T1000 (cell line): ENCODE measurements around the gene TPSG1.
"Not testable (repeated sequence)": the region's sequence is repeated elsewhere in the genome, so short reads cannot be mapped to it uniquely, and the experiment has no call there.

Source experiments
- DNase-seq: peaks from one replicate; lab custom pipeline; 2025; ENCODE audit warnings: mixed read lengths; lab: John Stamatoyannopoulos, UW

Gene TPSG1

DNA sequence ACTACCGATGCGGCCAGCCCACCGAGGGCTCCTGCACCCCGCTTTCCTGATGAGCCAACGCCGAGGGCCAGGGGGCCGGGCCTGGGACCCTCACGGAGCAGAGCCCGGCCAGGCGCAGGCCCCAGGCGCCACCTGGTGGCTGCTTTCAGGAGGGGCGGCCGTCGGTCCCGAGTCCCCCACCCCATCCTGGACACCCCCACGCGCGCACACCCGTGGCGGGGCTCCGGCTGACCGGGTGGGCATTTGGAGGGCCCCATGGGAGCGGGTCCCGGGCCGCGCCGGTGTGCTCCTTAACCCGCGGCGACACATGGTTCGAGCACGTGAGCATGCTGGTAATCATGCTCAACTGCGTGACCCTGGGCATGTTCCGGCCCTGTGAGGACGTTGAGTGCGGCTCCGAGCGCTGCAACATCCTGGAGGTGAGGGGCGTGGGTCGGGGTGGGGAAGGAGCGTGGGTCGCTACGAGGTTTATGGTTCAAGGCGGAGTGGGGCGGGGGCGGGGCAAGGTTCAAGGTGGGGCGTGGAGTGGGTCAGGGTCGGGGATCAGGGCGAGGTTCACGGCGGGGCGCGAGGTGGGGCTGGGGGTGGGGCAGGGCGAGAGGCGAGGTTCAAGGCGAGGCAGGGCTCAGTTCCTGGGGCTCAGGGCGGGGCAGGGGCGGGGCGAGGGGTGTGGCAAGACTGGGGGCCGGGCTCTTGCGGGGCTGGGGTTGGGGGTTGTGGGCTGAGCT is 30.2 kb downstream of the TPSG1 start:
- DNase-seq: no peak

DNA sequence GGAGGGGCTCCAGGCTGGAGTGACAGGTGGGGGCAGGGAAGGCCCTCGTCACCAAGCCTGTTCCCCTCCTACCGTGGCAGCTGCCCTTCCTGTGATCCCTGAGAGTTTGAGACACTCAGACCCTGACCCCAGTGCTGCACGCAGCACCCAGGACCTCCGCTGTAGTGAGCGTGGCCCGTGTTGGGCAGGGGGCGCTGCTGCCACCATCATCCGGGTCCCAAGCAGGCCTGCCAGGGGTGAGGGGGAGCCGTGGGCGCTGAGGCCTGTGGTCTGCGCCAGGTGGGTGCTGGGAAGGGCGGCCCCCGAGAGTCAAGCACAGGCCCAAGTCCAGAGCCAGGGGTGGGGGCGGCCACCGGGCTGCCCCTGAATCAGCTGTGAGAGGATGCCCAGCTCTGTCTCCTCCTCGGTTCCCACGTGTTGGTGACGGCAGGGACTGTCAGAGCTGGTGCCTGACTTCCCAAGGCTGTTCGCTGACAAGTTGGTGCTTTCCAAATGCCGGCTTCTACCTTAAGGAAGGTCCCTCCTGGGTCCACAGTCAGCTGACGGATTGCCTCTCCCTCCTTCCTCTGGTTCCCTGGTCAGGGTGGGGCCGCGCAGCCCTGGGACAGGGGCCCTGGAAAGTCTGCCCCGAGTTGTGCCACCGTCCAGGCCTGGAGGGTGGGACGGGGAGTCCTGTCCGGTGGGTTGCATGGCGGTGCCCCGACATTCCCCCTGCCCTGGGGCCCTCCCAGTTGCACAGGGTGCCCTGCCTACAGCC is 31.1 kb downstream of the TPSG1 start:
- no peak for DNase-seq

DNA sequence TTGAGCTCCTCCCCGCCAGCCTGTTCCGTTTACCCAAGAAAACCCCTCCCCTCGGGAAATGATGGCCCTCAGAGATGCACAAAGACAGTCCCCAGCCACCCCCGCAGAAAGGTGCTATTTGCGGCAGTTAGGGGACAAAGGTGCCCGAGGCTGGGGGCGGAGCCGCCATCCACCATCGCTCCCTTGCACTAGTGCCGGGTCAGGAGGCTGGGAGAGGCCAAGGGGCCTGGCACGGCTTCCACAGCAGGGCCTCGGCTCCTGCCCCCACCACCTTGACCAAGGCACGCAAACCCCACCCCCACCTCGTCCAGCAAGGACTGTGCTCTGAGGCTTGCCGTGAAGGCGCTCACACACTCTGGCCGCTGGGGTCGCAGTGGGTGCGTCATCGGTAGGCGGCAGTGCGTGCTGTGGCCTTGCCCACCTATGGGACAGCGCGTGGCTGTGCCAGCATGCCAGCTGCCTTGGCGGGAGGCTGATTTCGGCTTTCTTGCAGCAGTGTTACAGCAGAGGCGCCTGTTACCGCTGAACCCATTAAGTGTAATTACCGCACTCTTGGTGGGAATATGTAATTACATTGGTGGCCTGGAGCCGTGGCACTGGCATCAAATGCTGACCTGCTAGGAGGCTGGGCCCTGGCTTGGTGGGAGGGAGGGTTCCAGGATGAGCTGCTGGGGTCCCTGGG is 31.8 kb downstream of the TPSG1 start:
- DNase-seq: no peak

DNA sequence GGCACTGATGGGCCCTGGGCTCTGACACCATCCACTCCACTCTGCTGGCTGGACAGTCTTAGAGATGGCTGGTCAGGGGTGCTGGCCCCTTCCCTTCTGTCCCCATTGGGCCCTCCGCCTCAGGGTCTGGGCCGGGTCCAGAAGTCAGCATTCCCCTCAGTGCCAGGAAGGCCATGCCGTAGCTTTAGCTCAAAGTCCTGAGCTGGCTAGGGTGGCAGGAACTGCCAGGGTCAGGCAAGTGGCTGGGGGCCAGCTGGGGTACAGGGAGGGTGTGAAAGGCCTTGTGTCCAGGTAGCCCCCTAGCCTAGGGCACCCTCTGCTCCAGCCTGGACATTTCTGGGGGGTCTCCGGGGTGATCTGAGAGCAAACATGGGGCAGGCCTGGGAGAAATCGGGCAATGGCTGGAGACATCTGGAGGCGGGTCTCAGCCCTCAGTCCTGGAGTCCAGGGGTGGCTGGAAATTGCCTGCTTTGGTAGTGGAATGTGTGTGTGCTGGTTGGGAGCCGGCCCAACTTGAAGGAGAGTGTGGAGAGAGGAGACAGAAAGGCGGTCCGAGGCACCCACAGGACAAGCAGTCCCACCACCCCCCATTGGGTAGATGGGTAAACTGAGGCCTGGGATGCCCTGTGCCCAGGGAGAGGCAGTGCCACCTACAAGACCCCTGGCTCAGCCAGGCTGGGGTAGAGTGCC is 32.5 kb downstream of the TPSG1 start:
- DNase-seq: no peak

DNA sequence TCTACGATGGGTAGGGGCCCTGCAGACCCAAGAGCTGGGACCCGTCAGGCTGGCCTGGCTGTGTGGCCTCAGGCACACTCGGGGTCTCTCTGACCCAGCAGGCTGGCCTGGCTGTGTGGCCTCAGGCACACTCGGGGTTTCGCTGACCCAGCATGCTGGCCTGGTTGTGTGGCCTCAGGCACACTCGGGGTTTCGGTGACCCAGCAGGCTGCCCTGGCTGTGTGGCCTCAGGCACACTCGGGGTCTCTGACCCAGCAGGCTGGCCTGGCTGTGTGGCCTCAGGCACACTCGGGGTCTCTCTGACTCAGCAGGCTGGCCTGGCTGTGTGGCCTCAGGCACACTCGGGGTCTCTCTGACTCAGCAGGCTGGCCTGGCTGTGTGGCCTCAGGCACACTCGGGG is 34.3 kb downstream of the TPSG1 start:
- DNase-seq: not testable (repeated sequence)

DNA sequence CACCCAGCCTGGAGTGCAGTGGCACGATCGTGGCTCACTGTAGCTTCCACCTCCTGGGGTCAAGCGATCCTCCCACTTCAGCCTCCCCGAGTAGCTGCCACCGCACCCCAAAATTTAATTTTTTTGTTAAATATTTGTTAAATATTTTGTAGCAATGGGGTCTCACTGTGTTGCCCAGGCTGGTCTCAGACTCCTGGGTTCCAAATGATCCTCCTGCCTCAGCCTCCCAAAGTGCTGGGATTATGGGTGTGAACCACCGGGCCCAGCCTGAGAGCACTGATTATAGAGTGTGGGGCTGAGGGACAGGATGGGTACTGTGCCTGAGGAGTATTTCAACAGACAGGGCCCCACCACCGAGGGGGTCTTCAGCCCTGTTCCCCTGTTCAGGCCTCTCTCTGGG is 35.6 kb downstream of the TPSG1 start:
- DNase-seq: no peak

DNA sequence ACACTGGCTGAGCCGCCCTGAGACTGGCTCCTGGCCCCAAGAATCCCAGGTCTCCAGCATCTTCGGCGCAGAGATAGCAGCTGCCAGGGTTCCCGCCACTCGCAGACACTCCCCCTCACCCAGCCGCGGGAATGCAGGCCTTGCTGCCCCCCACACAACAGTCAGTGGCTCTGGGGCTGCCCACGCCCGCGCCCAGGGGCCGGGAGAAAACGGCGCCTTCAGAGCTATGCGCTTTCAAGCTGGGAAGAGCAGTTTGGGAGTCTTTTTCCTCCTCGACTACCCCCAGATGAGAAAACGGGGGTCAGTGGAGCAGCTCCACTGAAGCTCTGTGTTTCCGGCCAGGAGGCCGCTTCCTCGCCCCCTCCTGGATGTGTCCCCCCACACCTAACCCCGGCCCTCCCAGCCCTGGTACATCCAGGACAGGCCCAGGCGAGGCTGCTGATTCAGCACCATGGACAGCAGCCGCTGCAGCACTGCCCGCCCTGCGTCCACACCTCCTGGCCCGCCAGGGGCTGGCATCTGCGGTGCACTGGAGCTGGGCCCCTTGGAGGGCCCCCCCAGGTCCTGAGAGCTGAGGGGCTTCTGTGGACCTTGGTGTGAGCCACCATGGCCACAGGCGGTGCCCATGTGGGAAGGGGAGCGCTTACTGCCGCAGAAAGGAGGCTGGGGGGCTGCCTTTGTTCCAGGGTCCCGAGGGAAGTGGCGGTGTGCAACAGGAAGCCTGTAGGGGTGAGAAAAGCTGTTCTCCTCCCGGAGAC is 36.5 kb downstream of the TPSG1 start:
- DNase-seq: no peak

DNA sequence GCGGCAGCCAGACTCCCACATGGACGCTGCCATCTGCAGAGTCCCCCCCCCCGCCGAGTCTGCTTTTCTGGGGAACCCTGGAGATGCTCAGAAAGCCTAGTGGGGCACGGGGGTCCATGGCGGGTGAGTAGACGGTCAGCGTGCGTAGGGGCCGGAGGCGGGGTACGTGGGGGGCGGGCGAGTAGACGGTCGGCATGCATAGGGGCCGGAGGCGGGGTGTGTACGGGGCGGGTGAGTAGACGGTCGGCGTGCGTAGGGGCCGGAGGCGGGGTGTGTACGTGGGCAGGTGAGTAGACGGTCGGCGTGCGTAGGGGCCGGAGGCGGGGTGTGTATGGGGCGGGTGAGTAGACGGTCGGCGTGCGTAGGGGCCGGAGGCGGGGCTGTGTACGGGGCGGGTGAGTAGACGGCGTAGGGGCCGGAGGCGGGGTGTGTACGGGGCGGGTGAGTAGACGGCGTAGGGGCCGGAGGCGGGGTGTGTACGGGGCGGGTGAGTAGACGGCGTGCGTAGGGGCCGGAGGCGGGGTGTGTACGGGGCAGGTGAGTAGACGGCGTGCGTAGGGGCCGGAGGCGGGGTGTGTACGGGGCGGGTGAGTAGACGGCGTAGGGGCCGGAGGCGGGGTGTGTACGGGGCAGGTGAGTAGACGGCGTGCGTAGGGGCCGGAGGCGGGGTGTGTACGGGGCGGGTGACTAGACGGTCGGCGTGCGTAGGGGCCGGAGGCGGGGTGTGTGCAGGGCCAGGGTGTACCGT is 39.4 kb downstream of the TPSG1 start:
- DNase-seq: not testable (repeated sequence)

DNA sequence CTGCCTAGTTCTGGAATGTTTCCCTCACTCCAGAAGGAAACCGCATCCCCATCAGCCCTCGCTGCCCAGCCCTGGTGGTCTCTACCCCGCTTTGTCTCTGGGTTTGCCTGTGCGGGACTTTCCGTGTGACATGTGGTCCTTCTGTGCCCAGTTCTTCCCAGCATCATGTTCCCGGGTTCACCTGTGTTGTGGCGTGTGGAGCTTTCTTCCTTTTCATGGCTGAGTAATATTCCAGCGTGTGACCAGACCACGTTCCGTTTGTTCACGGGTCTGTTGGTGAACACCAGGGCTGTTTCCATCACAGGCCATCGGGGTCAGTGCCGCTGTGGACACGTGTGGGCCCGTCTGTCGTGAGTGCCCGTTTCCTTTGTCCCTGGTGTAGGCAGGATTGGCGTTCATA is 40.1 kb downstream of the TPSG1 start:
- no peak for DNase-seq

DNA sequence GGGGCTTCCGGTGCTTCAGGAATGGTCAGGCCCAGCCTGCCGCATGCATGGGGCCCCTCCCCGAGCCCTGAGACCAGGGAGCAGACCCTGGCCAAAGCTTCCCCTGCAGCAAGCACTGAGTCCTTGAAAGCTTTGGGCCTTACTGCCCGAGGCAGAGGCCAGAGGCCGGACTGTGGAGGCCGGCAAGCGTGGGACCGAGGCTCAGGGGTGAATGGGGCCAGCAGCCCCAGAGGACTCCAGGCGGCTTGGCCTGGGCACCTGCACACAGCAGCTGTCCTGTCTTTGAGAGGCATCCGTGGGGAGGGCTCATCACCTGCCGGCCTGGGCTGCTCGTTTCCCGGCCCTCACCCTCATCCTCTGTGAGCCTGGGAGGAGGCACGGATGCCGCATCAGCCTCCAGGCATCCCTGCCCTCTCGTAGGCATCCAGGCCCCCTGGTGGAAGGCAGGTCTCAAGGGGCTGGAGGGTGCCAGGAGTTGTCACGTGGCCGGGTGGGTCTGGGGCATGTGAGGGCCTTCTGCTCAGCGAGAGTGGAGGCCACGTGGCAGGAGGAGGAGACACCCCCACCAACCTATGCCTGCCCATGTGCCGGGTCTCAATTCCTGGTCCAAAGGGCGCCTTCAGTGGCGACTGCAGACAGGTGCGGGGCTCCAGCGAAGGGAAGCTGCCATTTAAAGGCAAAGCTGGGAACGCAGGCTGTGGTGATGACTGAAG is 40.8 kb downstream of the TPSG1 start:
- no peak for DNase-seq

DNA sequence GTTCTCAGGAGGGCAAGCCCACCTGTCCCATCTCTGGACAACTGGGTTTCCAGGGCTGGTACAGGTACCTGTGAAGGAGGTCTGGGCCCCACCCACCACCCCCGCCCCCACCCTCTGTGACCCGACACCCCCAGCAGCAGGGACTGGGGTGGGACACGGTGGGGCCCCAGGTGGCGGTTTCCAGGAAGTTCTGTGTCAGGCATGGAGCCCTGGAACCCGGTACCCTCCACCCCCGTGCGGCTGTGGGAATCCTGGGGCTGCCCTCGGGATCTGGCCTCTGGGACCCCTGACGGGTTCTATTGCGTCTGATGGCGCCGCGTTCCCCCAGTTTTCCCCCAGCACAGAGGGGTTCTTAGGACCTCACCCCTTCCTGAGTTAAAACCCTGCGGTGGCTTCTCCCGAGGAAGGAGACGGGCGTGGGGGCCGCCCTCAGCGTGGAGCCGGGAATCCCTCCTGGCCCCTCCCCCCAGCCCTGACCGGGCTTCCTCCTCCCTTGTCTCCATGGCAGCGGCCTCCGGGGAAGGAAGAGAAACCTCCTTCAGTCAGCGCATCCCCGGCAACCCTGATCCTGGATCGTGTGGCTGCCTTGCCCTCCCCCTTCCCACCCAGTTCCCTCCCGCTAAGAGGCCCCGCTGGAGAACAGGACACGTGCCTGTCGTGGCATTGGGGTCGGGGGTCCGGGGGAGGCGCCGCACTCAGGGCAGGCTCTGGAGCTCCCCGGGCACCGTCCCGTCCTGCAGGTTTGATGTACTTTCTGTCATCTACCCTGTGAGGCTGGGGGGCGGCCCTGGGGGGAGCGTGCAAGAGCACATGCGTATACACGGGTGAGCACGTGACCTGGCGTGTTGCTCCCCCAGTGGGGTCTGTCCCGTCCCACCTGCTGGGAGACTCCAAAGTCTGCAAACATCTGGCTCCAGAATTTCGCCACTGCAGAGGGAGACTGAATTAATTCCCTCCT is 41.8 kb downstream of the TPSG1 start:
- DNase-seq: peak; percentile 42

DNA sequence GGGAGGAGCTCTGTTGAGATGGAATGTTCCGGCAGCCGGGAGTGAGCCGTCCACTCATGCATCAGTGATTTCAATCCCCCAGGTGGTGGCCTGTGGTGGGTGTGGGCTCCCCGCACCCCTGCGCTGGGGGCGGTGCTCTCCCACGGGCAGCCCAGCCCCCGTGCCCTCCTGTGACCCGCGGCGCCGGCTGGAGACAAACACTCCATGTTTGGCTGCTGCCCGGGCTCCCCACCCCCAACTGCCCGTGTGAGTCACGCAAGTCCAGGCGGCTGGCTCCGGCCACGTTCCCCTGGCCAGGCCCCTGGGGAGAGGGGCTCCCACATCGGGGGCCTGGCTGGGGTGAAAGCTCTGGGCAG is 42.8 kb downstream of the TPSG1 start:
- DNase-seq: peak; percentile 60

DNA sequence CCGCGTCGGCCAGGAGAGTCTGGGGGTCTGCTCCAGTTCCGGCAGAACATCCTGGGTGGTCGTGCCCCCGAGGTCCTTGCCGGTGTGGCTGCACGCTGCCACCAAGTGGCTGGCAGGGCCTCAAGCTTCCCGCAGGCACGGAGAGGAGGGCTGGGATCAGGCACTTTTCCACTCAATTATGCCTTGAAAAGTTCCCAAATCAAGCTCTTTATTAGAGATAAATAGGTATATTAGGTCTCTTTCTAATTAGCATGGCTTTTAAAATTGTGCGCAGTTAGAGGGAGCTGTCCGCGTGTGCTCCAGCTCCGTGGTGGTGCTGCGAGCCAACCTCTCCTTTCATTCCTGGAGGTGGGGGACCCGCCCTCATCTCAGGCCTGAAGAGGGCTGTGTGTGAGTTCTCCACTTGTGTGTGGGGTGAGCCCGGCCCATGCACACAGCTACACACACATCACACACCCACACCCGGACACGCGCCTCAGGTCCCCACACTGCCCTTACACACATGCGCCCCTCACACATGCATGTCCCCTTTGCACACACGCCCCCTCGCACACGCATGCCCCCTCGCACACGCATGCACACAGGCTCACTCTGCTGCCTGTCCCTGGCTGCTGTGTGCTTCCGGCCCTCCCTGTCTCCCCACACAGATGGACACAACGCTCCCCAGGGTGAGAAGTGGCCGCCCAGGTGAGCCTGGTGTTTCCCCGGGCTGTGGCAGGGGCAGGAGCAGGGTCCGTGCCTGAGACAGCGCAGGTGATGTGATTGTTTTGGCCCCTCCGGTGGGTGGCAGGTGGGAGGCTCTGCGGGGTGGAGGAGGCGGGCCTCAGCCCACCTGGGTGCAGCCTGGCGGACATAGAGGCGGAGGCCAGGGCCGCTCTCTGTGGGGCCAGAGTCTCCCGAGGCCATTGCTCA is 43.4 kb downstream of the TPSG1 start:
- no peak for DNase-seq

DNA sequence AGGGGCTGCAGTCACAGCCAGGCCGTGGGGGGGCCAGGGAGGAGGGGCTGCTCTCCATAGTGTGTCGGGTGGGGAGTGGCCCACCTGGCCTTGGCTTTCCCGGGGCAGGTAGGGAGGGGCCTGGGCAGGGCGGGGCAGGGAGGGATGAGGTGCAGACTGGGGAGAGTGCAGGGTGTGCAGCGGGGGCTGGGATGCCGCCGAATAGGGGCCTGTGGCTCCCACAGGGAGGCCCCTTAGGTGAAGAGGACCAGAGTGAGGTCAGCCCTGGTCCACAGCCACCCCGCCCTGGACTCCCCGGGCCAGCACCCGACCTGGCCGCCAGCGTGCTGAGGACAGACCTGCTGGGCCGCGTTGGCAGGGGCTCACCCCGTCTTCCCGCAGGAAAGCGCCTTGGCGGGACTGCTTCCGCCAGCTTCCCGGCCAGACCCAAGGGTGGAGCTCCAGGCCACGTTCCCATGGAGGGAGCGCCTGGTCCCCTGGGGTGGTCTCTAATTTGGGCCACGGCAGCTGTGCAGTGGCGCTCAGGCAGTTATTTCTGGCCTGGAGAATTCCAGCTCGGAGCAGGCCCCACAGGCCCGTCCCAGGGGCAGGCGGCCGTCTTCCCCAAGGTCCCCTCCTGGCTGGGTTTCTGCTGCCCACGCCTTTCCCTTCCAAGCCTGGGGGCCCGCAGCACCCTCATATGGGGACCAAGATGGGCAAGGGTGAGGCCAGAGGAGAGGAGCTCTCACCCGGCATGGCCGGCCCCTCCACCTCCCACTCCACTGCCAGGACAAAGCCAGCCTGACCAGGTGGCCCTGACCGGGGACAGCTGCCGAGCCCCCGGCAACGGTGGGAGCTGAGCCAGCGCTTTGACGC is 44.3 kb downstream of the TPSG1 start:
- DNase-seq: no peak

DNA sequence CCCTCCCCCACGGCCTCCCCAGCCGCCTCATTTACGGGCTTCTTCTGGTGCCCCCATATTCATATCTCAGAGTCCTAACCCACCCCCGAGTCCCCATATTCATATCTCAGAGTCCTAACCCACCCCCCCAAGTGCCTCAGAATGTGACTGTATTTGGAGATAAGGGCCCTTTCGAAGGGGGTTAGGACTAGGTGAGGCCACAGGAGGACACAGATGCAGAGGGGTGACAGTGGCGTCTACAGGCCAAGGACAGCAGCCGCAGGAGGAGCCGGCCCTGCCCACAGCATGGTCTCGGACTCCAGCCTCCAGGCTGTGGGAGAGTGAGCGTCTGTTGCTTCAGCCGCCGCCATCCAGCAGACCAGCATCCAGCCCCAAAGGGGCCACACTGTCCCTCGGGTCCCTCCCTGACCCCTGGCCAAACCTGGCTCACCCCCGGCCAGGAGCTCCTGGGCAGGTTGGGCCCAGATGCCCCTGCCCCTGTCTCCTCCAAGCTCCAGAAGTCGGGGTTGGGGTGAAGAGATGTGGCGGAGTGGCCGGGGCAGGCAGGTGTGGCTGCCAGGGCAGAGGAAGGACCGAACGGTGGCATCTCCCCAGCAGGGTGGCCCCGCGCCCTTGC is 46.7 kb downstream of the TPSG1 start:
- DNase-seq: no peak

DNA sequence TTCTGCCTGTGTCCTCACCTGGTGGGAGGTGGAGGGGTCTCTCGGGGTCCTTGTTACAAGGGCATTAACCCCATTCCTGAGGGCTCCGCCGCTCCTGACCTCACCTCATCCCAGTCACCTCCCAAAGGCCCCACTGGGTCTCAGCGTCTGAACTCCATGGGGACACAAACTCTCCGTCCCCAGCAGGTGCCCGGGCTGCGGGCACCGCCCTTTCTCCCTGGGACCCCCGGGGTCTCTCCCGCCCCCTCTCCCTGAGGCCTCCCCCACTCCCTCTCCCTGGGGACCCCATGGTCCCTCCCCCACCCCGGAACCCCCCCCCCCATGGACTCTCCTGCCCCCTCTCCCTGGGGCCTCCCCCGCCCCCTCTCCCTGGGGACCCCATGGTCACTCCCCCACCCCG is 47.3 kb downstream of the TPSG1 start:
- DNase-seq: no peak

DNA sequence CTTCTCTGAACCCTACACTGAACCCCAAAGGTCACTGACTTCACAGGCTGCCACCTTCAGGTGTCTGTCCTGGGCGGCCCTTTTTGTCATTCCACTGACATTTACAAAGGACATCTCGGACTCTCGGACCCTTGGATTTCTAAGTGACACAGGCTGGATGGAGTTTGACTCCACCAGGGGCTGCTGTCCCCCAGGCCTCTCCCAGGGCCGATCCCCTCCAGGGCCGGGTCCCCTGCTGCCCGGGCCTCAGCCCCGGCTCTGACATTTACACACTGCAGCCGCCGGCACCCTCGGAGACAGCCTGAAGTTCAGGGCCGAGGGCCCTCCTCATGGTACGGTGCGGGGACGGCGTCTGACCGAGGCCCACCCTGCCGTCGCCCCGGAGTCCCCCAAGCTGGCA is 48.0 kb downstream of the TPSG1 start:
- DNase-seq: no peak
